GM13977 (cell line): ENCODE measurements around the gene NUB1.

Experiments
- DNase-seq: peaks from one replicate; pipeline ENCODE4 v3.0.0; 2012; ENCODE audit warnings: low spot score
- CTCF ChIP-seq: IDR thresholded peaks from 2 replicates; pipeline ENCODE4 v1.5.1; 2012; ENCODE audit warnings: mild to moderate bottlenecking, control low read depth; ENCODE audit not compliant: insufficient read depth; ENCODE audit errors: extremely low read depth, missing control alignments
- in situ Hi-C: fragments of 300-500 bp; cut with MboI; formaldehyde crosslinking; loops from one replicate; pipeline ENCODE4 v1.12.0; 2022; ENCODE audit warnings: low sequenced_read_pairs, low pct_unique_long_range_greater_than_20kb, mixed read lengths, inconsistent platforms; ENCODE audit not compliant: unreplicated experiment

Gene NUB1

GRCh38 chr7:151341357-151342101 is at the start of gene NUB1:
NUB1 (plus strand) TSS chr7:151341812; CDS start chr7:151345350, 3,538 bp downstream.
- no peak for TF ChIP-seq CTCF
- peak; percentile 89 for DNase-seq
- in situ Hi-C loops = no loop called here

GRCh38 chr7:151292850-151293249 is 48.8 kb upstream of the NUB1 start:
- in situ Hi-C loops = no loop called here
- no peak for TF ChIP-seq CTCF
- DNase-seq = no peak

GRCh38 chr7:151296202-151296992 is 45.2 kb upstream of the NUB1 start:
- in situ Hi-C loops = no loop called here
- no peak for TF ChIP-seq CTCF
- DNase-seq = no peak

- in situ Hi-C loops = no loop called here
- no peak for DNase-seq
- TF ChIP-seq CTCF = no peak
These were observed 42.8 kb upstream of the NUB1 start for GRCh38 chr7:151298765-151299164.

GRCh38 chr7:151299530-151299929 is 42.1 kb upstream of the NUB1 start:
- in situ Hi-C loops = no loop called here
- no peak for DNase-seq
- TF ChIP-seq CTCF = no peak

- TF ChIP-seq CTCF = no peak
- in situ Hi-C loops = no loop called here
- DNase-seq = no peak
These were observed 41.5 kb upstream of the NUB1 start for GRCh38 chr7:151299940-151300645.
